ENCODE data around the gene R3HDM4.

DNA sequence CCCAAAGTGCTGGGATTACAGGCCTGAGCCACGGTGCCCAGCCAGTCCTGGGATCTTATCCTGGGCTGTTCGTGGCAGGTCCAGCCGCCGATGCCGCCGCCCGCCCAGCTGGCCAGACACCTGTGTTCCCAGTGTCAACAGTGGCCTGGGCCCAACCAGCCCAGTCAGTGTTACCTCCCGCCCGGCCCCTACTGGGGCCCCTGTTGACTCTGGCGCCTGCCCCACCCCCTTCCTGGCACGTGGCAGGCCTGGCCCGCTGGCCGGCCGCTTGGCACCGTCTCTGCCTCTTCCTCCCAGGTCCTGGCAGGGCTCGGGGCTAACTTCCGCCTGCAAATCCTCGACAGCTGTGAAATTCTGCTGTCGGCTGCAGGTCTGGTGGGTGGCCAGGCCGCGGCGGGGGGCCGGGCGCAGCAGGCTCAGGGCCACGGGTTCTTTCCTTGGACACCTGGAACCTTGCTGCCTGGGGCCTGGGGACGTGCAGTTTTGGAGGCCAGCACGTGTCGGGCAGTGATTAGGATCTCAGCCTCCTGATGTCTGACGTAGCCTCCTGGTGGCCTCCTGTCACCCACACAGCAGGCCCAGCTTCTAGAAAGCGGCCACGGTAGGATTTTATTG, 22.0 kb upstream of the R3HDM4 start:
- TF ChIP-seq POLR2A (IDR thresholded peaks at IDR 0.05; ENCODE audit: low read depth, low read length) (no peak), SPI1 (IDR thresholded peaks at IDR 0.05; ENCODE audit: low read depth, low read length) (no peak)
